ENCODE results near the gene PLPP2. TPM values are rescaled to one million over a fixed set of nuclear protein-coding genes. Genes with fewer than 3 reads are reported as not detected.

PLPP2 gene
- total RNA-seq, 2 donors from 2014 or later = 0.56 to 1.6 TPM

GRCh38 chr19:335486-336066 is 44.4 kb upstream of the PLPP2 start:
- H3K27ac ChIP-seq = no peak overlapping the region
- H3K36me3 ChIP-seq = peaks cover 19% of the 10 kb centered on the region
- H3K4me1 ChIP-seq (ENCODE audit: control insufficient read depth in 1 of 2, low read depth in 2 of 2) = no peaks in the 10 kb centered on the region
- no peak for TF ChIP-seq CTCF (IDR thresholded peaks at IDR 0.05)
- ATAC-seq (ENCODE audit: insufficient number of reproducible peaks, low FRiP score, low read depth) (no peak), DNase-seq (ENCODE audit: low spot score) (no peak)
- H3K4me3 ChIP-seq = no peak overlapping the region
- peaks cover 4% of the 10 kb centered on the region for H3K9me3 ChIP-seq
- H3K27me3 ChIP-seq (replicated peaks; ENCODE audit: insufficient read depth) = no peaks in the 10 kb centered on the region

- DNase-seq (ENCODE audit: low spot score) (no peak), ATAC-seq (ENCODE audit: insufficient number of reproducible peaks, low FRiP score, low read depth) (no peak)
- H3K36me3 ChIP-seq = peaks cover 22% of the 10 kb centered on the region
- H3K4me1 ChIP-seq (ENCODE audit: control insufficient read depth in 1 of 2, low read depth in 2 of 2) = no peaks in the 10 kb centered on the region
- H3K9me3 ChIP-seq = peaks cover 4% of the 10 kb centered on the region
- TF ChIP-seq CTCF (IDR thresholded peaks at IDR 0.05) = no peak
- H3K4me3 ChIP-seq = no peak overlapping the region
- H3K27ac ChIP-seq = no peak overlapping the region
- no peaks in the 10 kb centered on the region for H3K27me3 ChIP-seq (replicated peaks; ENCODE audit: insufficient read depth)
Observed at GRCh38 chr19:335072-335471, 43.9 kb upstream of the PLPP2 start.

GRCh38 chr19:334296-335071 is 43.3 kb upstream of the PLPP2 start:
- Histone ChIP-seq H3K27ac (no peak overlapping the region), H3K9me3 (peaks cover 4% of the 10 kb centered on the region), H3K27me3 (replicated peaks; ENCODE audit: insufficient read depth) (no peaks in the 10 kb centered on the region), H3K36me3 (peaks cover 26% of the 10 kb centered on the region), H3K4me1 (ENCODE audit: control insufficient read depth in 1 of 2, low read depth in 2 of 2) (no peaks in the 10 kb centered on the region), H3K4me3 (no peak overlapping the region)
- DNase-seq (ENCODE audit: low spot score) (no peak), ATAC-seq (ENCODE audit: insufficient number of reproducible peaks, low FRiP score, low read depth) (no peak)
- no peak for TF ChIP-seq CTCF (IDR thresholded peaks at IDR 0.05)

GRCh38 chr19:330503-330902 is 39.3 kb upstream of the PLPP2 start:
- Histone ChIP-seq H3K9me3 (peaks cover 4% of the 10 kb centered on the region), H3K4me1 (ENCODE audit: control insufficient read depth in 1 of 2, low read depth in 2 of 2) (no peaks in the 10 kb centered on the region), H3K27ac (no peak overlapping the region), H3K27me3 (replicated peaks; ENCODE audit: insufficient read depth) (no peaks in the 10 kb centered on the region), H3K36me3 (peaks cover 56% of the 10 kb centered on the region), H3K4me3 (no peak overlapping the region)
- DNase-seq (ENCODE audit: low spot score) = no peak
- TF ChIP-seq CTCF (IDR thresholded peaks at IDR 0.05) = no peak
- ATAC-seq (ENCODE audit: insufficient number of reproducible peaks, low FRiP score, low read depth) = no peak

GRCh38 chr19:329876-330275 is 38.7 kb upstream of the PLPP2 start:
- TF ChIP-seq CTCF (IDR thresholded peaks at IDR 0.05) = no peak
- H3K36me3 ChIP-seq = peaks cover 62% of the 10 kb centered on the region
- DNase-seq (ENCODE audit: low spot score) (no peak), ATAC-seq (ENCODE audit: insufficient number of reproducible peaks, low FRiP score, low read depth) (no peak)
- H3K4me3 ChIP-seq = no peak overlapping the region
- H3K4me1 ChIP-seq (ENCODE audit: control insufficient read depth in 1 of 2, low read depth in 2 of 2) = no peaks in the 10 kb centered on the region
- no peak overlapping the region for H3K27ac ChIP-seq
- peaks cover 4% of the 10 kb centered on the region for H3K9me3 ChIP-seq
- H3K27me3 ChIP-seq (replicated peaks; ENCODE audit: insufficient read depth) = no peaks in the 10 kb centered on the region
